Measurements from ENCODE around the gene CASTOR1. TPM values are rescaled to one million over a fixed set of nuclear protein-coding genes. Genes with fewer than 3 reads are reported as not detected.

CASTOR1 gene
- total RNA-seq, 1 donor: 20.7 TPM

DNA sequence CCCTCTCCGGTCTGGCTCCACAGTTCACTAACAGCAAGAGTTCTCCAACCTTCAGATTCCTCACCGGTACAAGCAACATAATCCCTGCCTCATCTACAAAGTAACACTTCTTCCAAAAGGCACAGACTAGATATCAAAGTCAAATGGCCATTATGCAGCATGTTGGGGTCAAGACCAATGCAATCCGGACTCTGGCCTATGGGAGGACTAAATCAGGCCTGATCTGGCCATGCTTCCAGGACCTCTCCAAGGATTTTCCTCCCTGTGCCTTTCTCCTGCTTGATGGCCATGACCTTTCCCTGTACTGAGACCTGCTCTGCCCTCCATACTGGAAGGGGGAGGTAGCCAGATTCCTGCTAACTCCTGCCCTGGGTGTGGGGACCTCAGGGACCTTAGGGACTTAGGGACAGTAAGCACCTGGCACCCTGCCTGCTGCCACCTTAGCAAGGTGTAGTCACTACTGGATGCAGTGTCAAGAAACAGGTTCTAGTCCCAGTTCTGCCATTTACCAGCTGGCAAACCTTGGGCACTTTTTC, 30.8 kb upstream of the CASTOR1 start:
- DNase-seq (ENCODE audit: low read depth in 2 of 3, low spot score in 2 of 3): no peak

DNA sequence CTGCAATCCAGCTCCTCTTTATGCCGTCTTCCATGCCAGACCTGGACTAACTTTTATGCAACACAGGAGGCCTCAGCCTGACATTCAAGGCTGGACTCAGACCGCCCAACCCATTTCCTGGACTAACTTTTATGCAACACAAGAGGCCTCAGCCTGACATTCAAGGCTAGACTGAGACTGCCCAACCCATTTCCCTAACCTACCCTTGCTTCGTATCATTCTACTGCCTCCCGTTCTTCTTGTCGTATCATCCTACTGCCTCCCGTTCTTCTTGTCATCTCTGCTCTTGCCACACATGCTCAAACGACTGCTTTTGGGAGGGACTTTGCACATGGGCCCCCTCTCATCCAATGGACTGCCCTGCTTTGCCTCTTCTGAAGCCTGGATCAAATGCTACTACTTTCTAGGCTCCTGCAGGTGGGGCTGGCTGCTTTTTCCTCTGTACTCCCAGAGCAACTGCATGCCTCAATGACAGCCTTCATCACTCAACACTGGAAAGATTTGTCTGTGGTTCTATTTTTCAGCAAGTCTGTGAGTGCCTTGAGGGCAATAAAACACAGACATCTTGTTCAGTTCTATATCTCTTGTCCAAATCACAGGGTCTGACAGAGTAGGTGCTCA, 29.6 kb upstream of the CASTOR1 start:
- DNase-seq (ENCODE audit: low read depth in 2 of 3, low spot score in 2 of 3): no peak

DNA sequence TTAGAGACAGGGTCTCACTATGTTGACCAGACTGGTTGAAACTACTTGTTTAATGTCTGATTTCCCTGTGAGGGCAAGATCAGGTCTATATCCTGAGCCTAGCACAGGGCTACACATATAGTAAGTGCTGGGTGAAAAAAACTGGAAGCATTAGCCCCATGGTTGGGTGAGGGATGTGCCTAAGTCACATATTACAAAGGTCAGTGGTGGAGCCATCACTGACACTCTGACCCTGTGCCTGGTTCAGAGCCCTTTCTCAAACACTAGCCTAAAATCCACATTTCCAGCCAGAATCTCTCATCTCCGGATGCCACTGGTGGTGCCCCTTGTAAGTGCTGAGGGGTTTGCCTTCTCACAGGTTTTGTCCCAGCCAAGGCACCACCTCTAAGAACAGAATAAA, 28.5 kb upstream of the CASTOR1 start:
- DNase-seq (ENCODE audit: low read depth in 2 of 3, low spot score in 2 of 3): no peak

GRCh38 chr22:30315962-30316576, 26.8 kb upstream of the CASTOR1 start:
- DNase-seq (ENCODE audit: low read depth in 2 of 3, low spot score in 2 of 3): no peak

GRCh38 chr22:30314915-30315314, 25.6 kb upstream of the CASTOR1 start:
- DNase-seq (ENCODE audit: low read depth in 2 of 3, low spot score in 2 of 3): peak in 2 of 3 donors; percentile 80 to 91

GRCh38 chr22:30313527-30314363, 24.4 kb upstream of the CASTOR1 start:
- DNase-seq (ENCODE audit: low read depth in 2 of 3, low spot score in 2 of 3): no peak

DNA sequence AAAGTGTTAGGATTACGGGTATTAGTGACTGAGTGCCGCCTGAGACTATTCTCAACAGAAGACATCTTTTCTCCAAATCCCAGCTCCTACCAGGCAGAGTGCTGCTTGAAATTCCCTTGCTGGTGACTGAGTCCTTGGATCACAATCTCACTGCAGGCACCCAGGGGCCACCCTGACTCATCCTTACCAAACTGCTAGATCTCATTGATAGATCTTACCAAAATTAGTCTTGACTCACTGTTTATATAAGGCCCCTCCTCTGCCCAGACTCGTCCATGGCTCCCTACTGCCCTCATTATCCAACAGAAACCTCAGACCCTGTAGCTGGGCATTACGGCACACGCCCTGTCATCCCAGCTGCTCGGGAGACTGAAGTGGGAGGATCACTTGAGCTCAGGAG, 22.7 kb upstream of the CASTOR1 start:
- no peak for DNase-seq (ENCODE audit: low read depth in 2 of 3, low spot score in 2 of 3)

GRCh38 chr22:30310881-30311771, 21.8 kb upstream of the CASTOR1 start:
- DNase-seq (ENCODE audit: low read depth in 2 of 3, low spot score in 2 of 3): no peak

DNA sequence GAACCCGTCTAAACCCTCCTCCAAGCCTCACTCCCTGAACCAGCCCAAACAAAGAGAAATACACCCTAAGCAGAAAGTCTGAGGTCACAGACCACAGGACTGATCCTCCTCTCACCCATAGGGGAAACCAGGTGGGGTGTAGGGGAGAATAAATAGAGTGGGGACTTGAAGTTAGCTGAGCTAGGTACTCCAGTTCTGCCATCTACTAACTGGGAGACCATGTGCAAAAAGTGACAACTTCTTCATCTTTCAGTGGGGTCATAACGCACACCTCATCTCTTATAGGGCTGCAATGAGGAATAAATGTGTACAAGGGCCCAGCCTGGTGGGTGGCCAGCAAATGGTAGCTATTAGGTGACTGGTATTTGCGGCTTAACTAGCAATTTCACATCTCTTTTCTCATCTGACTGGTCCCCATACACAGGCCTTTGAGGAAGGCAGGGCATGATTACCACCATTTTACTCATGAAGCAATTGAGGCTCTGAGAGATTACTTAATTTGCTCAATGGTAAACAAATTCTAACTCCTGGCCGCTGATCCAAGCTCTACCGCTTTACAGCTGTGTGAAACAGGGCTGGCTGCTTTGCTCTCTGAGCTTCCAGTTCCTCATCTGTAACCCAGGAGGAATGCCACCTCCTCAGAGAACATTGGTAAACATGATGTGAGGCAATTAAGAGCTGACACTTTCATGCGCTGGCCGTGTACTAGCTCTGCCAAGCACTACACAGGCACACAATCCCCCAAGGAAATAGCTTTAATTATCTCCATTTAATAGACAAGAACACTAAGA, 20.8 kb upstream of the CASTOR1 start:
- no peak for DNase-seq (ENCODE audit: low read depth in 2 of 3, low spot score in 2 of 3)

- peak in 1 of 3 donors; percentile 47 for DNase-seq (ENCODE audit: low read depth in 2 of 3, low spot score in 2 of 3)
Observed at GRCh38 chr22:30308518-30309230, 19.4 kb upstream of the CASTOR1 start.

DNA sequence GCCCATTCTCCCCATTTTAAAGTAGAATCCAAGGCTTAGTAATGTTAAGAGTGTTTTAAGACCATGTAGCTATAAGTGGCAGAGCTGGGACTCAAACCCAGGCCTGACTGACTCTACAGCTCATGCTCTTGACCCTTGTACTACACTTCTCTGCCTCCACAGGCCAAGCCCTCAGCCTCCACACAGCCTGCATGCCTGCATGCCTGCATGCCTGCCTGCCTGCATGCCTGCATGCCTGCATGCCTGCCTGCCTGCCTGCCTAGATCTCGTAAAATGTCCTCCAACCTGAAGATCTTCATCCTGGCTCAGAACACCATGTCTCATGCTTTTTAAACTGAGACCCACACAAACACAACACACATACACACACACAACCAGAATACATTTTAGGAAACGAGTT, 18.8 kb upstream of the CASTOR1 start:
- DNase-seq (ENCODE audit: low read depth in 2 of 3, low spot score in 2 of 3): no peak

- no peak for DNase-seq (ENCODE audit: low read depth in 2 of 3, low spot score in 2 of 3)
Observed at GRCh38 chr22:30307041-30307574, 17.8 kb upstream of the CASTOR1 start.

- DNase-seq (ENCODE audit: low read depth in 2 of 3, low spot score in 2 of 3): no peak
Observed at GRCh38 chr22:30306627-30307011, 17.3 kb upstream of the CASTOR1 start.

DNA sequence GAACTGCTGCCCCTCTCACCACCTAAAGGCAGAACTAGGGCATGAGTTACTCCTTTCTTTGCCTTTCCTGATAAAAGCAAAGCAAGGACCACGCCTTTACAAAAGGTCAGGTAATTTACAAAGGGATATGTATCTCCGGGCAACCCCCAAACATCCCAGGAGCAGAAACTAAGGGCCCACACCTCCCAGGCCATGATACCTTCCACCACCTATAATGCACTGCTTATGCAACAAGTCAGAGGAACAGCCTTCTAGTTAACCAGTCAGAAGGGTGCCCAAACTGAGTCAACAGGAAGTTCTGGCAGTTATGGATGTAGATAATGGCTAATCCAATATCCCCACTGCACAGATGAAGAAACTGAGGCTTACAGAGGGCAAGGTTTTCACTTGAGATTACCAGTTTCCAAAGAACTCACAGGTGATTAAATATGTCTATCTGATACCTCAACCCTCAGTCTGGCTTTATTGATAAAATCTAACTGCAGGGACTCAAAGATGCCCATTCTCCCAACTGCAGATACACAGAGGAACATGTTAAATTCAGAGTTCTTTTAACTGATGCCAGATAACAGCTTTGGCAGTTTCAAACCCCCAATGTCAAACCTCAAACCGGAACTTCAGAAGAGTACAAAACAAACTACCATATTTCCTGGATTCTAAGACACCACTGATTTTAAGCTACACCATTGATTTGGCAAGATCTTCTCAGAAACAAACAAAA, 16.8 kb upstream of the CASTOR1 start:
- peak in 2 of 3 donors; percentile 53 to 79 for DNase-seq (ENCODE audit: low read depth in 2 of 3, low spot score in 2 of 3)

- peak in 1 of 3 donors; percentile 45 for DNase-seq (ENCODE audit: low read depth in 2 of 3, low spot score in 2 of 3)
Observed at GRCh38 chr22:30305519-30305905, 16.2 kb upstream of the CASTOR1 start.

DNA sequence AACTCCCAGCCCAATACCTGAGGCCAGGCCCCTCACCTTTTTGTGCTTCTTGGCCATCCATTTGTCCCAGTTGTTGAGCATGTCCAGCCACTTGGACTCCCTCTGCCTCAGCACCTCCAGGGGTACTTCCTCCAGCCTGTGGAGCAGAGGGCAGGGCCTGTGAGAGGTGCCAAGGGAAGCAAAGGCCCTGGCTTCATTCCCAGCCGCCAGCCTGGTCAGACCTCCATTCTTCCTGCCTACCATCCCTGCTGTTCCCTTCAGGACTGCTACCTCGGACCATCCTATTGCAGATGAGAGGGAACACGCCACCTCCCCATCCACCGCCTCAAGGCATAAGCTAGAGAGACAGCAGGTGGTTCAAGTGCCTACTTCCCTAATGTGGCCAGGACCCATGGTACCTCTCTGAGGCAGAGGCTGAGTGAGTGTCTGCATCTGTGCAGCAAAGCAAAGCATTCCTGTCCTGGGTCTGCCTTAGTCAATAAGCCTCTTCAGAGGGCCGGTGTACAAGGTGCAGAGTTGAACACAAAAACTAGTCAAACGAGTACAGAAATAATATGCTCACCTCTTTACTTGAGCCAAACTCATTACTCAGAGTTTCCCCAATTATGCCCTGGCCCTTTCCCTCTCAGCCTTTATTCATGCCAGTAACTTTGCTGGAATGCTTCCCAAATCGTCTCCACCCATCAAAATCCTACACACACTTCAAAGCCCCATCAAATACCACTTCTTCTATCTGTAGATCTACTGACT, 15.4 kb upstream of the CASTOR1 start:
- peak in 1 of 3 donors; percentile 55 for DNase-seq (ENCODE audit: low read depth in 2 of 3, low spot score in 2 of 3)

- no peak for DNase-seq (ENCODE audit: low read depth in 2 of 3, low spot score in 2 of 3)
Observed at GRCh38 chr22:30302810-30303138, 13.5 kb upstream of the CASTOR1 start.

Measured in hematopoietic multipotent progenitor cell (in vitro differentiated cells).